ENCODE results near the gene SLC39A1. TPM values are rescaled to one million over a fixed set of nuclear protein-coding genes. Genes with fewer than 3 reads are reported as not detected.
A peak's percentile ranks its signal among the peaks of the same experiment; 100 is the strongest.

Gene SLC39A1
- total and polyA plus RNA-seq, 2 donors (not counting 3 experiments of a cell fraction or from before 2014, with no cell fraction given) = 75.8 to 98.0 TPM

DNA sequence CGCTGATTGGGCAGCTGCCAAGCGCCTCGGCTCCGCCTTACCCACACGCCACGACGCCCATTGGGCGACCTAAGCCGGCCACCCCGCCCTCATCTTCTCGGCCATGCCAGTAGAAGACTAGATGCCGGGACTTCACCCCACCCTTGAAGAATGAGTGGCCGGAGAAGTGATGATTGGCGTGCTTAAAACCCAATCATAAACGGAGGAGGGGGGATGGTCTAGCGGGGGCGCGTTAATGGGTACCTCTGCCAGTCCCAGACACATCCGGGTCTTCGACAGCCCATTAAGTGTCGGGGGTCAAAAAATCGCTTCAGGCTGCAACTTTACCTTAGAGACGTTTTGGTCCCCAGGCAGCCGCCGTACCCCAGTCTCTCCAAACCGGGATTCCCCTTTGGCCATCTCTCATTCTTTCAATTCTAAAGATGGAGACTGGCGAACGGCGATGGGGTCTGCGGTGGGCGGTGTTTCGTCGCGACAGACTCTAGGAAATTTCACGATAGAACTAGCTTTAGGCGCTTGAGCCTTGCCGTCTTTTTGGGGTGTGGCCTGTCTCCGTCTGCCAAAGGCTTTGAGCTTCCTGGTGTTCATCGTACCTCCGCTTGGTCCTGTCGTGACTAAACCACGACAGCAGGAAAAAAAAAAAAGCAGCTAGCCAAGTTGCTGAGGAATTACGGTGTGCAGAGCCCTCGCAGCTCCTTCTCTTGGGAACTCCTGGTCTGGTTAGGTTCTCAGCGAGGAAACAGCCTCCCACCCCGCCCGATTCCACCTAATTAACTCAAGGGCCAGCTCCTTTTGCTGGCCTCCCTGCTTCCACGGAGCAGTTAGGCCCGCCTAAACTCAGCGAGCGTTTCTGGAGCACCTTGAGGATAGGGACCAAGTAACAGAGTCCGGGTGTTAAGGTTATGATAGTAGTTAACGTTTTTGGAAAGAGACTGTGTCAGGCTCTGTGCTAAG lies 40.1 kb downstream of the SLC39A1 start, which contains the start of gene GATAD2B:
Gene GATAD2B, minus strand, starts transcription at position 1 of the 954 bp plus-strand sequence. CDS start 94,625 bp downstream, outside the sequence.
- Histone ChIP-seq H3K4me2 (ENCODE audit: insufficient read depth, low read length) (peak within 1 kb of the TSS; percentile 71), H3K9ac (replicated peaks; ENCODE audit: extremely low read depth, insufficient read depth, low read length) (peak within 1 kb of the TSS; percentile 79), H2AFZ (ENCODE audit: low read depth, low read length) (peak within 1 kb of the TSS; percentile 51), H3K36me3 (ENCODE audit: control insufficient read depth in 2 of 2, extremely low read depth in 1 of 2, insufficient read depth in 2 of 2, low read length in 2 of 2) (peaks cover 0 to 3% of the 10 kb centered on the region in 2 experiments), H3K9me1 (replicated peaks; ENCODE audit: control insufficient read depth, extremely low read depth, insufficient read depth, low read length) (no peaks in the 10 kb centered on the region), H4K20me1 (replicated peaks; ENCODE audit: control insufficient read depth, extremely low read depth, insufficient read depth, low read length) (peaks cover 16% of the 10 kb centered on the region), H3K4me1 (ENCODE audit: control insufficient read depth, extremely low read depth, insufficient read depth, low read length) (peaks cover 24% of the 10 kb centered on the region), H3K9me3 (replicated peaks; ENCODE audit: control insufficient read depth, insufficient read depth, low read length) (no peaks in the 10 kb centered on the region), H3K4me3 (replicated peaks in 1 of 3; ENCODE audit: insufficient read depth in 1 of 3, low read depth in 1 of 3, low read length in 3 of 3) (peak within 1 kb of the TSS; percentile 68 to 91 (median 85)), H3K27ac (ENCODE audit: insufficient read depth, low read depth, low read length) (peak within 1 kb of the TSS; percentile 60), H3K79me2 (ENCODE audit: control insufficient read depth, insufficient read depth, low read length) (peaks cover 41% of the 10 kb centered on the region), H3K27me3 (ENCODE audit: control insufficient read depth in 2 of 2, insufficient read depth in 2 of 2, low read length in 2 of 2) (no peaks in the 10 kb centered on the region)
- POLR2A ChIA-PET = interaction anchor here (0.6 to 1.0 kb wide), 2 partner anchors 15 to 23 kb away, joined by 4 read pairs; partner anchors contain the start of gene DENND4B
- FAIRE-seq = peak; percentile 97
- BruUV-seq (replicated peaks) = TSS peak; percentile 91
- TF ChIP-seq POLR2A (IDR thresholded peaks at IDR 0.05; ENCODE audit: low read depth, low read length) (peak; percentile 80), JUN (IDR thresholded peaks at IDR 0.05; ENCODE audit: borderline replicate concordance, insufficient read depth, insufficient read length, low read depth) (no peak), FOS (IDR thresholded peaks at IDR 0.05; ENCODE audit: borderline replicate concordance, insufficient read depth, low read length) (no peak), EZH2 (IDR thresholded peaks at IDR 0.05; ENCODE audit: borderline replicate concordance, low read depth, low read length, severe bottlenecking) (no peak), POLR2AphosphoS5 (IDR thresholded peaks at IDR 0.05; ENCODE audit: insufficient read depth, low read depth, low read length) (peak; percentile 64), MYC (IDR thresholded peaks at IDR 0.05; ENCODE audit: low read depth, low read length) (no peak), MAX (IDR thresholded peaks at IDR 0.05; ENCODE audit: insufficient read depth, insufficient read length) (no peak), GATA2 (IDR thresholded peaks at IDR 0.05; ENCODE audit: insufficient read depth, insufficient read length, low read depth, low read length) (no peak)
- dilution Hi-C loops (cut with MboI; ENCODE audit: extremely low pct_ligation_motif_present, low sequenced_read_pairs) = no loop called here
- peak; percentile 100 for DNase-seq (ENCODE audit: low read depth, low spot score)
- CTCF ChIA-PET = interaction anchor here (0.6 to 3.4 kb wide), 6 partner anchors 23 to 64 kb away, joined by 3 to 25 read pairs (median 4); partner anchors contain the start of genes DENND4B, RAB13 and SLC39A1
- intact Hi-C loops (cut with micrococcal nuclease) = loop anchor here (1.0 kb wide), 6 partner anchors 23 to 297 kb away; partner anchors contain the start of genes CRTC2, DENND4B, RAB13 and UBAP2L
